Progenitor cell of endocrine pancreas (in vitro differentiated cells): ENCODE results near the gene FGF16. TPM values are rescaled to one million over a fixed set of nuclear protein-coding genes. Genes with fewer than 3 reads are reported as not detected.
"Not testable (repeated sequence)": the region's sequence is repeated elsewhere in the genome, so short reads cannot be mapped to it uniquely, and the experiment has no call there.

ENCODE experiments used
- DNase-seq: peaks from one replicate; pipeline ENCODE4 v3.0.0; 2021; ENCODE audit warnings: low spot score; ENCODE audit not compliant: unreplicated experiment
- H3K27ac Mint-ChIP-seq: 2 replicates; pipeline ENCODE4 v1.8.0; 2021; ENCODE audit warnings: mild to moderate bottlenecking, moderate library complexity, mixed read lengths
- H3K27me3 Mint-ChIP-seq: 2 replicates; pipeline ENCODE4 v1.8.0; 2021; ENCODE audit warnings: mixed read lengths
- H3K36me3 Mint-ChIP-seq: 2 replicates; pipeline ENCODE4 v1.8.0; 2022; ENCODE audit warnings: mixed read lengths; ENCODE audit not compliant: insufficient read depth
- H3K4me1 Mint-ChIP-seq: 2 replicates; pipeline ENCODE4 v1.8.0; 2021; ENCODE audit warnings: low read depth, mixed read lengths
- H3K4me3 Mint-ChIP-seq: 2 replicates; pipeline ENCODE4 v1.8.0; 2021; ENCODE audit warnings: low read depth, mild to moderate bottlenecking, moderate library complexity, mixed read lengths
- H3K9me3 Mint-ChIP-seq: 2 replicates; pipeline ENCODE4 v1.8.0; 2021; ENCODE audit warnings: low read depth, mixed read lengths
- CTCF ChIP-seq: fragments of 200-600 bp; sonication (generic); IDR thresholded peaks from one replicate; pipeline ENCODE4 v1.5.0; 2021; ENCODE audit warnings: antibody characterized with exemption, mild to moderate bottlenecking; ENCODE audit not compliant: unreplicated experiment
- long read RNA-seq: library from polyadenylated mRNA; unstranded; transcript quantifications from one replicate; pipeline ENCODE4 v2.0.0, GENCODE V29; 2020
- total RNA-seq: library from RNA; stranded (reverse); gene quantifications from 2 replicates; pipeline ENCODE4 v1.2.1, GENCODE V29; 2021

Gene FGF16
- total RNA-seq = 0.36 TPM in 1 of 2 replicates, not detected in the other
- long read RNA-seq = 0 reads

GRCh38 chrX:77446908-77447652 is at the start of gene FGF16:
Gene FGF16, plus strand, starts transcription at chrX:77447389. Its CDS starts 286 bp downstream, at chrX:77447675.
- H3K36me3 Mint-ChIP-seq = no peaks in the 10 kb centered on the region
- H3K9me3 Mint-ChIP-seq = peaks cover 8% of the 10 kb centered on the region
- H3K4me1 Mint-ChIP-seq = peaks cover 3% of the 10 kb centered on the region
- TF ChIP-seq CTCF = no peak
- H3K27ac Mint-ChIP-seq = no peak within 1 kb of the TSS
- H3K4me3 Mint-ChIP-seq = peak within 1 kb of the TSS; percentile 61
- no peak for DNase-seq
- peaks cover 41% of the 10 kb centered on the region for H3K27me3 Mint-ChIP-seq

GRCh38 chrX:77398330-77398954 is 48.7 kb upstream of the FGF16 start:
- no peaks in the 10 kb centered on the region for H3K27me3 Mint-ChIP-seq
- TF ChIP-seq CTCF = no peak
- H3K4me3 Mint-ChIP-seq = no peak overlapping the region
- H3K27ac Mint-ChIP-seq = no peak overlapping the region
- no peaks in the 10 kb centered on the region for H3K36me3 Mint-ChIP-seq
- no peaks in the 10 kb centered on the region for H3K4me1 Mint-ChIP-seq
- DNase-seq = no peak
- peaks cover 28% of the 10 kb centered on the region for H3K9me3 Mint-ChIP-seq

- no peaks in the 10 kb centered on the region for H3K27me3 Mint-ChIP-seq
- H3K9me3 Mint-ChIP-seq = peaks cover 24% of the 10 kb centered on the region
- no peak for DNase-seq
- no peak overlapping the region for H3K4me3 Mint-ChIP-seq
- no peak overlapping the region for H3K27ac Mint-ChIP-seq
- no peaks in the 10 kb centered on the region for H3K36me3 Mint-ChIP-seq
- no peaks in the 10 kb centered on the region for H3K4me1 Mint-ChIP-seq
- no peak for TF ChIP-seq CTCF
These were observed 42.8 kb upstream of the FGF16 start for GRCh38 chrX:77404419-77404818.

GRCh38 chrX:77407821-77408220 is 39.4 kb upstream of the FGF16 start:
- H3K27ac Mint-ChIP-seq, H3K4me1 Mint-ChIP-seq, H3K4me3 Mint-ChIP-seq, H3K27me3 Mint-ChIP-seq, DNase-seq, H3K36me3 Mint-ChIP-seq: not testable (repeated sequence)
- H3K9me3 Mint-ChIP-seq = peaks cover 33% of the 10 kb centered on the region

- Mint-ChIP-seq H3K27ac (no peak overlapping the region), H3K9me3 (peaks cover 28% of the 10 kb centered on the region), H3K4me3 (no peak overlapping the region), H3K36me3 (no peaks in the 10 kb centered on the region), H3K27me3 (no peaks in the 10 kb centered on the region), H3K4me1 (no peaks in the 10 kb centered on the region)
- no peak for TF ChIP-seq CTCF
- DNase-seq = no peak
These were observed 34.6 kb upstream of the FGF16 start for GRCh38 chrX:77412631-77413030.
